HG03097 (cell line): ENCODE results near the gene ANAPC1.
"Not testable (repeated sequence)": the region's sequence is repeated elsewhere in the genome, so short reads cannot be mapped to it uniquely, and the experiment has no call there.

Source experiments
- ATAC-seq: cut with Tn5 transposase; IDR thresholded peaks from one replicate; pipeline ENCODE4 v1.9.1; 2021; ENCODE audit not compliant: unreplicated experiment, low FRiP score

The ANAPC1 gene

DNA sequence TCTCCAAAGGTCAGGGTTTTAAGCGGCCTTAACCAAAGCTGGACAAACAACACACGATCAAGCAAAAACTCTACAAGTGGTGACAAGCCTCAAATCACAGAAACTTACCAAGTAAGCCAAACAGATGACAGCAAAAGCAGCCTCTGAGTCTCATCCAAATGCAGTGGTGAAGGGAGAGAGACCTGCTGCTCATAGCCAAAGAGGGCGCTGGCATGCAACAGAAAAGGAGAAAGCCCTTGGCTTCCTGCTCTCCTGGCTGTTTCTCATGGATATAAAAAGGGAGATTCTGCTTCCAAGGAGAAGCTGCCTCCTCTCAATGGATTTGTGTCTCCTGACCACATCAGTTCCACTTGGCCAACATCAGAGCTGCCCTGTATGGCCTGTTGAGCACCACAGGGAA lies 142.5 kb downstream of the ANAPC1 start:
- not testable (repeated sequence) for ATAC-seq

DNA sequence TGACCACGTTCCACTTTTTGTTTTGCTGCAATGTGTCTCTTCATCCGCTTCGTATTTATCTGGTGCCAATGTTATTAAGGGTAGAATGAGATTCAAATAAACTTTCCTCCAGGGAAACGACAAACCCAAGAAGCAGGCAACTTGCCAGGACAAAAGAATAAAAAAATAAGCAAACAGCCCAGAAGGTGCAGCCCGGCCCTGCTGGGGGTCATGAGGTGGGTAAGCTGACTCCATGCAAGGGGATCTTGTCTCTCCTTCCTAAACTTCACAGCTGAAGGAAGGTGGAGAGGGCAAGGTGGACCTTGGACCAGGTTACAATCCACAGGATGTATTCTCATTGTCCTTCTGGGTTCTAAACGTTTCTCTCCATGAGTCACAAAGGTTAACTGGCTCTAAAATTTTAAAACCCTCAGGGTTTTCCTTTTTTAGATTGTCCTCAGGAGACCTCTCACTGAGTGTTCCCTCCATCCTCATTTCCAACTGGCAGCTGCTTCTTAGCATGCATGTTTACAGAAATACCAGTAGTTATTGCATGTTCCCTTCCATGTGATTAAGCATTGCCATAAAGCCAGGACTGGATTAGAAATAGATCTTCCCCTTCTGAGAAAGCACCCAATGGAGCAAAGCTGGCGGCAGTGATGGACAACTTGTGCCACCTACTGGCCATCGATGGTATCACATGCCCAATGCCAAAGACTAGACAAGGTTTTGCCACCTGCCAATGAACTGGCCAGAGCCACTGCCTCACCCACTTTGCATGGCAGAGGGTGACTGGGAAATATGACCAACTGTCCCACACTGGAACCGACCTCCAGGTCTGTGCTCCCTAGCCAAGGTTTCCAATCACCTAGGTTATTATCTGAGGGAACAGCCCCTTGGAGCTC lies 147.9 kb downstream of the ANAPC1 start:
- ATAC-seq: not testable (repeated sequence)

DNA sequence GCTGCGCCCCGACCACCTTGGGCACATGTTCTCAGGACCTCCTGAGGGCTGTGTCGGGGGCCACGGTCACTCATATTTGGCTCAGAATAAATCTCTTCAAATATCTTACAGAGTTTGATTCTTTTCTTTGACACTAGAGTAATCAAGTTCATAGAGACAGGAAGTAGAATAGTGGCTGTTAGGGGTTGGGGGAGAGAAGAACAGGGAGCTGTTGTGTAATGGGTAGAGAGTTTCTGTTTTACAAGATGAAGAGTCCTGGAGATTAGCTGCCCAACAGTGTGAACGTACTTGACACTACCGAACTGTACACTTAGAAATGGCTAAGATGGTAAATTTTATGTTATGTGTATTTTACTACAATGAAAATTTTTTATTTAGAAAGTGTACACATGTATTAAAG lies 148.6 kb downstream of the ANAPC1 start:
- not testable (repeated sequence) for ATAC-seq

DNA sequence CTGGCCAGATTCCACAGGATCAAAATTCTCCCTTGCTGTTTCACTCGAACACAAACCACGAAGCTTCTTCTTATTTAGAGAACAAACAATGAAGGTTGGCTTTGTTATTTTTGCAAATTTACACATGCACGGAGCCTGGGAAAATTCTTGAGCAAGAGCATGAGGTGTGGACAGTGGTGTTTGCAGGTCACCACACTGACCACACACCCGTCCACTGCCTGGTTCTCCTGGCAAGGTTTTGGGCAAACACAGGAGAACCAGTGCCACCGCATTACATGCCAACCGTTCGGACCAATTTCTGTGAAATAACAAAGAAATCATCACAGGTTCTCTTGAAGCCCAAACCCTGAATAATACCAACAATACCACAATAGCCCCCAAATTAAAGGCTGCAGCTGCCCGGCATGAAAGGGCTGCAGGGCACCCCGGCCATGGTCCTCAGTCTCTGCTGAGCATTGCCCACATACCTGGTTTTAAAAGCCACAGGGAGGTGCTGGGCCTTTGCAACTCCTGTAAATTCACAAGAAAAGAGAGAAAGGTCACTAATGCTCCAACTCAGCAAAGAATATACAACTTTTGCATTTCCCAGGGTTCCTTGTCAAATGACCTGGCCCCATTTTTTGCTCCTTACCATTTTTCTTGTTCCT lies 154.1 kb downstream of the ANAPC1 start:
- not testable (repeated sequence) for ATAC-seq

DNA sequence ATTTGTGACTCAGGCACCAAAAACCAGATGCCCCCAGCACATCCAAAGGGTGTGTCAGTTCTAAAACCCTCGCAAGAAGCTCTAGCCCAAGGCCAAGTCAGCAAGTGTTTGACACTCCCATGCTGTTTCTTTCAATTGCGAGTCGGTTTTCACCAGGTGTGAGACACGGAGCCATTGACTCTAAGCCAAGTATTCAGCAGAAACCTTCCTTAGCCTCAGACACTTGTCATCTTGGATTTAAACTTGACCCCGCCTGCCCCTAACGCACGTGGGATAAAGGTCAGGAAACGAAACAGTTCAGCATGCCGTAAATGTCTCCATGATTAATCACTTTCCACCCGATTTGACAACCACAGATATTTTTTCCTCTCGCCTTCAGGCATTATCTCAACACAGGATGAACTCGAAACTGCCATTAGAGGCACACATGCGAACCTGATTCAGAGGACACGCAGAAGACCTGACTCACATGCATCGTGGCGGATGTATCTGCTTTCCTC lies 156.3 kb downstream of the ANAPC1 start:
- not testable (repeated sequence) for ATAC-seq

DNA sequence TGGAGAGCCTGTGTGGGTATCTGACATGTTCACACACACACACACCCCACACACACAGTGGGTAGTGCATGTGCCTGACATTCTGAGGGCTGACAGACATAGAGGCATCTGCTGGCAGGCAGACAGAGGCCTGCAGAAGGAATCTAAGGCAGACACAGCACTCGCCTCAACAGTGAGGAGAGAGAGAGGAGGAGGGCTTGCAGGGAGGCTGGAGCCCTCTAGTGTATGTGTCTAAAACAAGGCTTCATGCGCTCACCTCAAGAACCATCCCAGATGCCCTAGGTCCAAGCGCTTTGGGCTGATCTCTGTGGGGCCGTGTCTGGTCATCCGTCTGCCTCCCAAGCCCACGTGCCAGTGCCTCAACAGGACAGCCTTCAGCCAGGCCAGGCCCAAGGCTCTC lies 158.3 kb downstream of the ANAPC1 start:
- ATAC-seq: not testable (repeated sequence)

DNA sequence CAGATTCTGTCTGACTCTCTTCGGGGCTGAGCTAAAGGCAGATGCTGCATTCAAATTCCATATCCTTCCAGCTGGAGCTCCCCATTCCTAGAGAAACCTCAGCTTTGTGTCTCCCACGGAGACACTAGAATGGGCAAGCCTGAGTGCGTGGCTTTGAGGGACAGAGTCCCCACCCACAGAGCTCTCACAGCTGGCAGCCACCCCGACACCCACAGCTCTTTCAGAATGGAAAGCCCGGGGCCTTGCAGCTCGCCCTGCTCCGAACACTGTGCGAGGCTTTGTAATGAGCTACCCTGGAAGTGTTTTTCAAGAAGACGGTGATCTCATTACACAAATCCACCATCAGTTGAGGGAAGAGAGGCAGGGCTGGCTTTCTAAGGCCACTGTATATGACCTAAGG lies 164.4 kb downstream of the ANAPC1 start:
- ATAC-seq: not testable (repeated sequence)
